ENCODE measurements around the gene GGT6. TPM values are rescaled to one million over a fixed set of nuclear protein-coding genes. Genes with fewer than 3 reads are reported as not detected.

GGT6 gene
- polyA plus RNA-seq, 1 donor (not counting 4 experiments of a cell fraction or from before 2014, with no cell fraction given) = 0.93 TPM

DNA sequence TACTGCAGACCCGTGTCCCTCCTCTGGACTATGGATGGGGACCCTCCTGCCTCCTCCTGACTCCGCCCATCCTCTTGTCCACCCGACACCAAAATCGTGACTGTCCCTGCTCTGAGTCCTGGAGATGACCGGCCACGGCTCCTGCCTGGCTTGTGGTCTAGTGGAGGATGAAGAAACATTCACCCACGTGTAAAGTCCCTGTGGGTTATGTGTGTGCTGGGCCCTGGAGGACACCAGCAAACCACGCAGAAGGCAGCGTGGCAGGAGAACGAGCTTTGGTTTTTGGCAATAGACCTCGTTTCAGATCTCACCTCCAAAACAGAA, 49.8 kb downstream of the GGT6 start:
- H3K27me3 ChIP-seq (ENCODE audit: control insufficient read depth, extremely low read depth, insufficient read depth, low read length) = peaks cover 20% of the 10 kb centered on the region
- no peaks in the 10 kb centered on the region for H4K20me1 ChIP-seq (ENCODE audit: control insufficient read depth, extremely low read depth, insufficient read depth, low read length)
- H3K4me3 ChIP-seq (ENCODE audit: control insufficient read depth in 2 of 3, extremely low read depth in 1 of 3, insufficient read depth in 2 of 3, low read depth in 1 of 3, low read length in 3 of 3) = no peak overlapping the region
- no peak for TF ChIP-seq CTCF (optimal IDR thresholded peaks at IDR 0.05 in 1 of 3, IDR thresholded peaks at IDR 0.05 in 1 of 3, conservative IDR thresholded peaks at IDR 0.05 in 1 of 3; ENCODE audit: extremely low read depth in 1 of 3, insufficient read depth in 2 of 3, low read length in 3 of 3)
- no peak for TF ChIP-seq EZH2 (IDR thresholded peaks at IDR 0.05; ENCODE audit: low read length)
- no peak for DNase-seq (ENCODE audit: low read depth, low spot score)
- dilution Hi-C loops (cut with MboI; ENCODE audit: extremely low pct_ligation_motif_present, low sequenced_read_pairs) = no loop called here
- no peaks in the 10 kb centered on the region for H3K36me3 ChIP-seq (ENCODE audit: control insufficient read depth in 2 of 2, extremely low read depth in 1 of 2, insufficient read depth in 2 of 2, low read length in 2 of 2)
- H2AFZ ChIP-seq (ENCODE audit: control insufficient read depth, low read length) = no peak overlapping the region
- no peaks in the 10 kb centered on the region for H3K9me1 ChIP-seq (ENCODE audit: control insufficient read depth, extremely low read depth, insufficient read depth, low read length)
- no peak overlapping the region for H3K27ac ChIP-seq (ENCODE audit: control insufficient read depth, insufficient read depth, low read length)
- no peaks in the 10 kb centered on the region for H3K4me1 ChIP-seq (ENCODE audit: control insufficient read depth, extremely low read depth, insufficient read depth, low read length)
- no peaks in the 10 kb centered on the region for H3K9me3 ChIP-seq (ENCODE audit: control insufficient read depth, low read depth, low read length)
- no peaks in the 10 kb centered on the region for H3K79me2 ChIP-seq (ENCODE audit: control insufficient read depth, insufficient read depth, low read length)
- no peak for FAIRE-seq
- no peak overlapping the region for H3K9ac ChIP-seq (ENCODE audit: control insufficient read depth, extremely low read depth, insufficient read depth, low read length)
- H3K4me2 ChIP-seq (ENCODE audit: control insufficient read depth, extremely low read depth, insufficient read depth, low read depth, low read length) = no peak overlapping the region

DNA sequence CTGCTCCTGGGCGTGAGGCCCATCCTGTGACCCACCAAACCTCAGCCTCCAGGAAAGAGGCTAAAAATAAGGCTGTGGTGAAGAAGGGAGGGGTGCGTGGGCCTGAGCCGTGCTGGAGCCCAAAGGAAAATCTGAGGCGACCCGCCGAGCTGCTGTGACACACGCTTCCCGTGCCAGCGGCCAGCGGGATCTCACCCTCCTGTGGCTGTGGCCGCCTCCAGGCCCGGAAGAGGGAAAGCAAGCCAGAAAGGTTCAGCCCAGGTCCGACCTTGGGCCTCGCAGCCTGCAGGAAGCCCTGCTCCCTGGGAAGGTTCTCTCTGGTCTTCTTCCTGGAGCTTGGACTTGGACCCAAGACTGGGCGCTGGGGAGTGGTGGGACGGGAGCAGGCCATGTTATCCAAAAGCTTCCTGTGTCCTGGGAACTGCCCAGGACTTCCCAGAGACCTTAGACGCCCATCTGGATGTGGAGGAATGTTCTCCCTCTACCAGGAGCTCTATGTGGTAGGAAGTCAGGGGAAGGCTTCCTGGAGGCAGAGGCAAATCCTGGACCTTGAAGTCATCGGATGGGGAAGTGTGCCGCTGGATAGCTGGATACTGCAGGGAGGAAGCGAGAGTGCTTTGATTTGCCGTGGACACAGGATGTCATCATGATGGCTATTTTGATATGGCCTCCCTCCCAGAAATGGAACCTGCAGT, 50.3 kb downstream of the GGT6 start:
- Histone ChIP-seq H3K27ac (ENCODE audit: control insufficient read depth, insufficient read depth, low read length) (no peak overlapping the region), H3K9ac (ENCODE audit: control insufficient read depth, extremely low read depth, insufficient read depth, low read length) (no peak overlapping the region), H3K9me3 (ENCODE audit: control insufficient read depth, low read depth, low read length) (no peaks in the 10 kb centered on the region), H4K20me1 (ENCODE audit: control insufficient read depth, extremely low read depth, insufficient read depth, low read length) (no peaks in the 10 kb centered on the region), H3K79me2 (ENCODE audit: control insufficient read depth, insufficient read depth, low read length) (no peaks in the 10 kb centered on the region), H3K4me2 (ENCODE audit: control insufficient read depth, extremely low read depth, insufficient read depth, low read depth, low read length) (no peak overlapping the region), H3K27me3 (ENCODE audit: control insufficient read depth, extremely low read depth, insufficient read depth, low read length) (peaks cover 20% of the 10 kb centered on the region), H3K4me3 (ENCODE audit: control insufficient read depth in 2 of 3, extremely low read depth in 1 of 3, insufficient read depth in 2 of 3, low read depth in 1 of 3, low read length in 3 of 3) (no peak overlapping the region), H3K9me1 (ENCODE audit: control insufficient read depth, extremely low read depth, insufficient read depth, low read length) (no peaks in the 10 kb centered on the region), H3K4me1 (ENCODE audit: control insufficient read depth, extremely low read depth, insufficient read depth, low read length) (no peaks in the 10 kb centered on the region), H3K36me3 (ENCODE audit: control insufficient read depth in 2 of 2, extremely low read depth in 1 of 2, insufficient read depth in 2 of 2, low read length in 2 of 2) (no peaks in the 10 kb centered on the region), H2AFZ (ENCODE audit: control insufficient read depth, low read length) (no peak overlapping the region)
- dilution Hi-C loops (cut with MboI; ENCODE audit: extremely low pct_ligation_motif_present, low sequenced_read_pairs) = no loop called here
- TF ChIP-seq EZH2 (IDR thresholded peaks at IDR 0.05; ENCODE audit: low read length) = no peak
- TF ChIP-seq CTCF (optimal IDR thresholded peaks at IDR 0.05 in 1 of 3, IDR thresholded peaks at IDR 0.05 in 1 of 3, conservative IDR thresholded peaks at IDR 0.05 in 1 of 3; ENCODE audit: extremely low read depth in 1 of 3, insufficient read depth in 2 of 3, low read length in 3 of 3) = no peak
- DNase-seq (ENCODE audit: low read depth, low spot score) (no peak), FAIRE-seq (no peak)

Measured in keratinocyte (primary cell).